Osteoblast (primary cell): ENCODE results near the gene GPR78. TPM values are rescaled to one million over a fixed set of nuclear protein-coding genes. Genes with fewer than 3 reads are reported as not detected.

Experiments
- DNase-seq: peaks from one replicate; pipeline ENCODE4 v3.0.0; 2011; ENCODE audit warnings: low spot score, mixed read lengths; ENCODE audit not compliant: insufficient read length; ENCODE audit errors: missing footprints
- H2AFZ ChIP-seq: 2 replicates; pipeline ENCODE4 v1.6.0; 2011; ENCODE audit warnings: mild to moderate bottlenecking, low read length
- H3K27ac ChIP-seq: 2 replicates; pipeline ENCODE4 v1.5.1; 2011; ENCODE audit warnings: mild to moderate bottlenecking, low read depth, low read length, moderate library complexity
- H3K27me3 ChIP-seq: 2 replicates; pipeline ENCODE4 v1.6.0; 2012; ENCODE audit warnings: mild to moderate bottlenecking, control low read depth, inconsistent platforms, low read length, moderate library complexity; ENCODE audit not compliant: insufficient read depth
- H3K36me3 ChIP-seq: 2 replicates; pipeline ENCODE4 v1.5.1; 2011; ENCODE audit warnings: mild to moderate bottlenecking, low read length, control low read depth, moderate library complexity; ENCODE audit not compliant: insufficient read depth
- H3K4me1 ChIP-seq: 2 replicates; pipeline ENCODE4 v1.5.1; 2011; ENCODE audit warnings: mild to moderate bottlenecking, low read length, control low read depth, moderate library complexity; ENCODE audit not compliant: insufficient read depth
- H3K4me2 ChIP-seq: 2 replicates; pipeline ENCODE4 v1.6.0; 2011; ENCODE audit warnings: mild to moderate bottlenecking, low read length; ENCODE audit not compliant: insufficient read depth
- H3K4me3 ChIP-seq: fragments of 200-600 bp; sonication (generic); 3 replicates; pipeline ENCODE4 v1.5.1; 2012; ENCODE audit warnings: mild to moderate bottlenecking, low read length, inconsistent platforms; ENCODE audit not compliant: insufficient read depth
- H3K79me2 ChIP-seq: 2 replicates; pipeline ENCODE4 v1.6.0; 2012; ENCODE audit warnings: mild to moderate bottlenecking, low read length, control low read depth, inconsistent platforms; ENCODE audit not compliant: insufficient read depth
- H3K9me3 ChIP-seq: 2 replicates; pipeline ENCODE4 v1.5.1; 2011; ENCODE audit warnings: low read depth, low read length, control low read depth
- H4K20me1 ChIP-seq: 2 replicates; pipeline ENCODE4 v1.6.0; 2012; ENCODE audit warnings: mild to moderate bottlenecking, low read length, control low read depth; ENCODE audit not compliant: insufficient read depth
- CTCF ChIP-seq: IDR thresholded peaks from 2 replicates; pipeline ENCODE4 v1.5.1; 2011; ENCODE audit warnings: mild to moderate bottlenecking, low read depth, low read length, moderate library complexity; ENCODE audit errors: extremely low read depth
- total RNA-seq: library from RNA; depleted of rRNA; stranded (reverse); fragments of >200 nt; gene quantifications from 2 replicates; pipeline ENCODE4 v1.2.3, GENCODE V29; 2012

Gene GPR78
- total RNA-seq, 1 donor: 1.8 TPM

DNA sequence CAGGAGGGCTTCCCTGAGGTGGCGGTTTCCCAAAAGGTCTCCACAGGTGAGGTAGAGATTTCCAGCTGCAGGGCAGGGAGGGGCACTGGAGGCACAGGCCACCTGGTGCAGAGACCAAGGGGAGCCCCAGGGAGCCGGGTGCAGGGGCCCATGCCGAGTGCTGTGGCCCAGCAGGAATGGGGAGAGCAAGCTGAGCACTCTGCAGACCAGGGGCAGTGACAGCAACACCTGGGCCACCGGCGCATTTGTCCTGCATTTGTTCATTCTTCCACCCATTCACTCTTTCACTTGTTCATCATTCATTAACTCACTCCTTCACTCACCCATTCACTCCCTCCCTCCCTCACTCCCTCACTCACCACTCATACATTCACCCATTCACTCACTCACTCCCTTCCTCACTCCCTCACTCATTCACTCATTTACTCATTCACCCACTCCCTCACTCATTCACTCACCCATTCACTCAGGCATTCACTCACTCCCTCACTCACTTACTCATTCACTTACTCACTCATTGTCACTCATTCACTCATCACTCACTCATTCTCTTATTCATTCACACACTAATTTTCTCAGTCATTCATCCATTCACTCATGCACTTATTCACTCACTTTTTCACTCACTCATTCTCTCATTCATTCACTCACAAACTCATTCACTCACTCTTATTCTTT is 28.7 kb downstream of the GPR78 start:
- Histone ChIP-seq H3K79me2 (no peaks in the 10 kb centered on the region), H3K4me2 (no peak overlapping the region), H2AFZ (no peak overlapping the region), H3K27ac (no peak overlapping the region), H4K20me1 (peaks cover 35% of the 10 kb centered on the region), H3K4me1 (no peaks in the 10 kb centered on the region), H3K4me3 (no peak overlapping the region), H3K36me3 (peaks cover 5% of the 10 kb centered on the region), H3K9me3 (no peaks in the 10 kb centered on the region), H3K27me3 (no peaks in the 10 kb centered on the region)
- peak; percentile 83 for DNase-seq
- TF ChIP-seq CTCF: no peak

GRCh38 chr4:8609406-8609805 is 29.2 kb downstream of the GPR78 start:
- Histone ChIP-seq H3K79me2 (no peaks in the 10 kb centered on the region), H3K27me3 (no peaks in the 10 kb centered on the region), H3K9me3 (no peaks in the 10 kb centered on the region), H3K27ac (no peak overlapping the region), H3K4me2 (no peak overlapping the region), H4K20me1 (peaks cover 31% of the 10 kb centered on the region), H3K36me3 (peaks cover 9% of the 10 kb centered on the region), H3K4me1 (no peaks in the 10 kb centered on the region), H2AFZ (no peak overlapping the region), H3K4me3 (no peak overlapping the region)
- TF ChIP-seq CTCF: no peak
- no peak for DNase-seq

GRCh38 chr4:8609824-8610350 is 29.7 kb downstream of the GPR78 start:
- peak; percentile 83 for DNase-seq
- H3K4me1 ChIP-seq: no peaks in the 10 kb centered on the region
- peaks cover 9% of the 10 kb centered on the region for H3K36me3 ChIP-seq
- no peaks in the 10 kb centered on the region for H3K9me3 ChIP-seq
- no peak for TF ChIP-seq CTCF
- no peak overlapping the region for H3K4me2 ChIP-seq
- no peaks in the 10 kb centered on the region for H3K27me3 ChIP-seq
- H2AFZ ChIP-seq: no peak overlapping the region
- H4K20me1 ChIP-seq: peaks cover 31% of the 10 kb centered on the region
- no peak overlapping the region for H3K27ac ChIP-seq
- no peak overlapping the region for H3K4me3 ChIP-seq
- H3K79me2 ChIP-seq: no peaks in the 10 kb centered on the region

DNA sequence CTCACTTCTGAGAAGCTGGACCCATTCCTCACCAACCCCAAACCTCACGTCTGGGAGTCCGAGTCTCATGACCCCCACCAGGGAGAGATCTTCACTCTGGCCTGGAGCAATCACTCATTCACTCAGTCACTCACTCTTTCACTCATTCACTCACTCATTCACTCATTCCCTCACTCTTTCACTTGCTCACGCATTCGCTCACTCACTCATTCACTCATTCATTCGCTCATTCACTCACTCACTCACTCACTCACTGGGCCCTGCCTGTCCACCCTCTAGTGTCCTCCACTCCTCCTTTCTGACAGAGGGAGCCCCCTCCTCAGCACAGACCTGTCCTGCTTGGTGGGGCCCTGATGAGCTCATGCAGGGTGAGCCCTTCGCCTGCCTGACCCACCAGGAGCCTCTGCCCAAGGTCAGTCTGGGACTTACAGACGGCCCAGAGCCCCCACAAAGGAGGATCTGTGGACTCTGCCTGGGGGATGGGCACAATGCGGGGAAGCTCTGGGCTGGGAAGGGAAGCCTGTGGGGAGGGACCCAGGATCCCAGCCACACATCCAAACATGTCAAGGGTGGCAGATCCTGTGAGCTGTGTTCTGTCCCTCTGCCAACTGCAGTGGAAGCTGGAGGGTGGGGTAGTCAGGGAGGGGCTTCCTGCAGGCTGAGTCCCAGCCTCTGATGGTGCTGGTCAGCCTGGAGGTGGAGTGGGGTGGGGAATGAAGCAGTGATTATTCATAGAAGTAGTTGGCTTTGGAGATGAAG is 30.8 kb downstream of the GPR78 start:
- no peak for TF ChIP-seq CTCF
- Histone ChIP-seq H2AFZ (no peak overlapping the region), H3K36me3 (peaks cover 9% of the 10 kb centered on the region), H3K4me1 (no peaks in the 10 kb centered on the region), H3K27ac (no peak overlapping the region), H3K4me2 (no peak overlapping the region), H3K79me2 (no peaks in the 10 kb centered on the region), H3K4me3 (no peak overlapping the region), H3K27me3 (no peaks in the 10 kb centered on the region), H4K20me1 (peaks cover 26% of the 10 kb centered on the region), H3K9me3 (no peaks in the 10 kb centered on the region)
- no peak for DNase-seq
